Measurements from ENCODE around the gene ZNF385D. TPM values are rescaled to one million over a fixed set of nuclear protein-coding genes. Genes with fewer than 3 reads are reported as not detected.
A peak's percentile ranks its signal among the peaks of the same experiment; 100 is the strongest.

Gene ZNF385D
- total and polyA plus RNA-seq, 3 donors from 2014 or later, result 21.1 to 57.0 (median 31.4) TPM

- Histone ChIP-seq H3K4me3 (no peak overlapping the region), H3K4me1 (no peaks in the 10 kb centered on the region), H3K36me3 (ENCODE audit: low read depth, missing control alignments) (no peaks in the 10 kb centered on the region), H3K9me3 (no peaks in the 10 kb centered on the region), H3K27ac (no peak overlapping the region), H3K27me3 (no peaks in the 10 kb centered on the region)
- no peak for DNase-seq
- intact Hi-C loops (cut with DNase I; ENCODE audit: low total_unique reads), result no loop called here
- no peak for TF ChIP-seq CTCF (IDR thresholded peaks at IDR 0.05)
- TF ChIP-seq POLR2A (IDR thresholded peaks at IDR 0.05), result no peak
Observed at GRCh38 chr3:21562243-21562642, 188.8 kb downstream of the ZNF385D start.

- intact Hi-C loops (cut with DNase I; ENCODE audit: low total_unique reads), result no loop called here
- Histone ChIP-seq H3K4me1 (no peaks in the 10 kb centered on the region), H3K27me3 (no peaks in the 10 kb centered on the region), H3K36me3 (ENCODE audit: low read depth, missing control alignments) (no peaks in the 10 kb centered on the region), H3K9me3 (no peaks in the 10 kb centered on the region), H3K4me3 (no peak overlapping the region), H3K27ac (no peak overlapping the region)
- TF ChIP-seq CTCF (IDR thresholded peaks at IDR 0.05) (no peak), POLR2A (IDR thresholded peaks at IDR 0.05) (no peak)
- DNase-seq, result no peak
- 82 to 89% methylated on average over 2 of the region's 2 CpGs for WGBS, 2 donors
Observed at GRCh38 chr3:21561472-21561871, 189.5 kb downstream of the ZNF385D start.

- Histone ChIP-seq H3K9me3 (no peaks in the 10 kb centered on the region), H3K27ac (no peak overlapping the region), H3K27me3 (no peaks in the 10 kb centered on the region), H3K36me3 (ENCODE audit: low read depth, missing control alignments) (no peaks in the 10 kb centered on the region), H3K4me3 (no peak overlapping the region), H3K4me1 (no peaks in the 10 kb centered on the region)
- no peak for TF ChIP-seq CTCF (IDR thresholded peaks at IDR 0.05)
- TF ChIP-seq POLR2A (IDR thresholded peaks at IDR 0.05), result no peak
- DNase-seq, result no peak
- intact Hi-C loops (cut with DNase I; ENCODE audit: low total_unique reads), result no loop called here
- 89 to 92% methylated on average over 2 of the region's 2 CpGs for WGBS, 2 donors
Observed at GRCh38 chr3:21551019-21551418, 200.0 kb downstream of the ZNF385D start.

GRCh38 chr3:21544076-21544462, 206.9 kb downstream of the ZNF385D start:
- no peaks in the 10 kb centered on the region for H3K36me3 ChIP-seq (ENCODE audit: low read depth, missing control alignments)
- 60 to 68% methylated on average over 4 of the region's 4 CpGs for WGBS, 2 donors
- TF ChIP-seq POLR2A (IDR thresholded peaks at IDR 0.05) (no peak), CTCF (IDR thresholded peaks at IDR 0.05) (no peak)
- DNase-seq, result no peak
- no peaks in the 10 kb centered on the region for H3K4me1 ChIP-seq
- H3K27ac ChIP-seq, result no peak overlapping the region
- no peak overlapping the region for H3K4me3 ChIP-seq
- intact Hi-C loops (cut with DNase I; ENCODE audit: low total_unique reads), result no loop called here
- no peaks in the 10 kb centered on the region for H3K27me3 ChIP-seq
- H3K9me3 ChIP-seq, result no peaks in the 10 kb centered on the region

GRCh38 chr3:21543380-21544075, 207.5 kb downstream of the ZNF385D start:
- intact Hi-C loops (cut with DNase I; ENCODE audit: low total_unique reads), result no loop called here
- WGBS, 2 donors, result 42 to 72% methylated on average over 14 of the region's 15 CpGs
- Histone ChIP-seq H3K4me3 (peak overlapping the region; percentile 33 to 44), H3K27ac (no peak overlapping the region), H3K27me3 (no peaks in the 10 kb centered on the region), H3K36me3 (ENCODE audit: low read depth, missing control alignments) (no peaks in the 10 kb centered on the region), H3K4me1 (no peaks in the 10 kb centered on the region), H3K9me3 (no peaks in the 10 kb centered on the region)
- no peak for TF ChIP-seq CTCF (IDR thresholded peaks at IDR 0.05)
- no peak for TF ChIP-seq POLR2A (IDR thresholded peaks at IDR 0.05)
- DNase-seq, result no peak

Measured in testis (tissue), 3 donors.